ENCODE measurements around the gene EDDM3A.

EDDM3A gene

GRCh38 chr14:20791597-20791996 lies 45.9 kb downstream of the EDDM3A start:
- Histone ChIP-seq H3K27ac (replicated peaks; ENCODE audit: low read length) (no peak overlapping the region), H3K18ac (ENCODE audit: low read length) (no peak overlapping the region), H3K4ac (ENCODE audit: low read length) (no peak overlapping the region), H3K79me1 (ENCODE audit: low read depth, low read length) (no peaks in the 10 kb centered on the region), H2AFZ (ENCODE audit: low read length) (no peak overlapping the region), H3K9ac (ENCODE audit: low read depth, low read length, poor library complexity) (no peak overlapping the region), H2BK15ac (ENCODE audit: low read length) (no peak overlapping the region), H3K9me3 (replicated peaks in 1 of 2; ENCODE audit: control insufficient read depth in 2 of 2, insufficient read depth in 1 of 2, low read depth in 1 of 2, low read length in 2 of 2) (no peaks in the 10 kb centered on the region), H3K36me3 (replicated peaks in 1 of 2; ENCODE audit: control insufficient read depth in 2 of 2, insufficient read depth in 2 of 2, low read length in 2 of 2) (no peaks in the 10 kb centered on the region), H2BK12ac (ENCODE audit: low read length) (no peak overlapping the region), H2BK120ac (ENCODE audit: low read depth, low read length) (no peak overlapping the region), H3K4me1 (ENCODE audit: control insufficient read depth in 2 of 2, insufficient read depth in 1 of 2, low read depth in 1 of 2, low read length in 2 of 2) (peaks cover 0 to 4% of the 10 kb centered on the region in 2 donors), H4K91ac (ENCODE audit: low read depth, low read length, poor library complexity) (no peak overlapping the region), H3K14ac (ENCODE audit: low read length) (no peak overlapping the region), H3K23ac (ENCODE audit: low read depth, low read length, poor library complexity) (no peak overlapping the region), H2BK5ac (ENCODE audit: low read length) (no peak overlapping the region), H3K27me3 (ENCODE audit: control insufficient read depth in 3 of 3, insufficient read depth in 3 of 3, low read depth in 1 of 3, low read length in 3 of 3) (no peaks in the 10 kb centered on the region), H2AK5ac (ENCODE audit: low read depth, low read length) (no peak overlapping the region), H3K4me2 (ENCODE audit: insufficient read depth, low read length, poor library complexity, severe bottlenecking) (no peak overlapping the region), H3K4me3 (ENCODE audit: low read length in 2 of 2) (no peak overlapping the region), H4K8ac (ENCODE audit: low read depth, low read length) (no peak overlapping the region)
- WGBS, 2 donors (ENCODE audit: extremely low coverage in 2 of 2, insufficient read length in 2 of 2, insufficient replicate concordance in 1 of 2), result no CpG with 5 or more reads among the region's 2 CpGs
- DNase-seq (ENCODE audit: low spot score), result no peak

GRCh38 chr14:20792556-20792955 lies 46.9 kb downstream of the EDDM3A start:
- H3K4me1 ChIP-seq (ENCODE audit: control insufficient read depth in 2 of 2, insufficient read depth in 1 of 2, low read depth in 1 of 2, low read length in 2 of 2), result peaks cover 0 to 4% of the 10 kb centered on the region in 2 donors
- no peaks in the 10 kb centered on the region for H3K9me3 ChIP-seq (replicated peaks in 1 of 2; ENCODE audit: control insufficient read depth in 2 of 2, insufficient read depth in 1 of 2, low read depth in 1 of 2, low read length in 2 of 2)
- H3K14ac ChIP-seq (ENCODE audit: low read length), result no peak overlapping the region
- no peaks in the 10 kb centered on the region for H3K36me3 ChIP-seq (replicated peaks in 1 of 2; ENCODE audit: control insufficient read depth in 2 of 2, insufficient read depth in 2 of 2, low read length in 2 of 2)
- no peak overlapping the region for H2BK12ac ChIP-seq (ENCODE audit: low read length)
- no peak overlapping the region for H4K91ac ChIP-seq (ENCODE audit: low read depth, low read length, poor library complexity)
- no peak overlapping the region for H2AFZ ChIP-seq (ENCODE audit: low read length)
- no peak overlapping the region for H3K4me3 ChIP-seq (ENCODE audit: low read length in 2 of 2)
- no peak for DNase-seq (ENCODE audit: low spot score)
- H2BK5ac ChIP-seq (ENCODE audit: low read length), result no peak overlapping the region
- no peaks in the 10 kb centered on the region for H3K27me3 ChIP-seq (ENCODE audit: control insufficient read depth in 3 of 3, insufficient read depth in 3 of 3, low read depth in 1 of 3, low read length in 3 of 3)
- H3K18ac ChIP-seq (ENCODE audit: low read length), result no peak overlapping the region
- H3K4me2 ChIP-seq (ENCODE audit: insufficient read depth, low read length, poor library complexity, severe bottlenecking), result no peak overlapping the region
- H3K9ac ChIP-seq (ENCODE audit: low read depth, low read length, poor library complexity), result no peak overlapping the region
- H2BK120ac ChIP-seq (ENCODE audit: low read depth, low read length), result no peak overlapping the region
- H2BK15ac ChIP-seq (ENCODE audit: low read length), result no peak overlapping the region
- H3K4ac ChIP-seq (ENCODE audit: low read length), result no peak overlapping the region
- H2AK5ac ChIP-seq (ENCODE audit: low read depth, low read length), result no peak overlapping the region
- H4K8ac ChIP-seq (ENCODE audit: low read depth, low read length), result no peak overlapping the region
- H3K23ac ChIP-seq (ENCODE audit: low read depth, low read length, poor library complexity), result no peak overlapping the region
- no peak overlapping the region for H3K27ac ChIP-seq (replicated peaks; ENCODE audit: low read length)
- no CpG with 5 or more reads among the region's 4 CpGs for WGBS, 2 donors (ENCODE audit: extremely low coverage in 2 of 2, insufficient read length in 2 of 2, insufficient replicate concordance in 1 of 2)
- no peaks in the 10 kb centered on the region for H3K79me1 ChIP-seq (ENCODE audit: low read depth, low read length)

- H3K4ac ChIP-seq (ENCODE audit: low read length), result no peak overlapping the region
- H3K4me3 ChIP-seq (ENCODE audit: low read length in 2 of 2), result no peak overlapping the region
- no peaks in the 10 kb centered on the region for H3K36me3 ChIP-seq (replicated peaks in 1 of 2; ENCODE audit: control insufficient read depth in 2 of 2, insufficient read depth in 2 of 2, low read length in 2 of 2)
- H3K79me1 ChIP-seq (ENCODE audit: low read depth, low read length), result no peaks in the 10 kb centered on the region
- H2BK15ac ChIP-seq (ENCODE audit: low read length), result no peak overlapping the region
- H2BK12ac ChIP-seq (ENCODE audit: low read length), result no peak overlapping the region
- no peak overlapping the region for H2AK5ac ChIP-seq (ENCODE audit: low read depth, low read length)
- H3K4me2 ChIP-seq (ENCODE audit: insufficient read depth, low read length, poor library complexity, severe bottlenecking), result no peak overlapping the region
- H3K23ac ChIP-seq (ENCODE audit: low read depth, low read length, poor library complexity), result no peak overlapping the region
- no CpG with 5 or more reads among the region's 7 CpGs for WGBS, 2 donors (ENCODE audit: extremely low coverage in 2 of 2, insufficient read length in 2 of 2, insufficient replicate concordance in 1 of 2)
- no peak overlapping the region for H4K91ac ChIP-seq (ENCODE audit: low read depth, low read length, poor library complexity)
- H2BK5ac ChIP-seq (ENCODE audit: low read length), result no peak overlapping the region
- H3K14ac ChIP-seq (ENCODE audit: low read length), result no peak overlapping the region
- no peak overlapping the region for H2BK120ac ChIP-seq (ENCODE audit: low read depth, low read length)
- no peak for DNase-seq (ENCODE audit: low spot score)
- no peaks in the 10 kb centered on the region for H3K9me3 ChIP-seq (replicated peaks in 1 of 2; ENCODE audit: control insufficient read depth in 2 of 2, insufficient read depth in 1 of 2, low read depth in 1 of 2, low read length in 2 of 2)
- no peaks in the 10 kb centered on the region for H3K27me3 ChIP-seq (ENCODE audit: control insufficient read depth in 3 of 3, insufficient read depth in 3 of 3, low read depth in 1 of 3, low read length in 3 of 3)
- H2AFZ ChIP-seq (ENCODE audit: low read length), result no peak overlapping the region
- H3K4me1 ChIP-seq (ENCODE audit: control insufficient read depth in 2 of 2, insufficient read depth in 1 of 2, low read depth in 1 of 2, low read length in 2 of 2), result peaks cover 6 to 10% of the 10 kb centered on the region in 2 donors
- no peak overlapping the region for H3K18ac ChIP-seq (ENCODE audit: low read length)
- no peak overlapping the region for H3K27ac ChIP-seq (replicated peaks; ENCODE audit: low read length)
- H4K8ac ChIP-seq (ENCODE audit: low read depth, low read length), result no peak overlapping the region
- H3K9ac ChIP-seq (ENCODE audit: low read depth, low read length, poor library complexity), result no peak overlapping the region
Observed at GRCh38 chr14:20794644-20795369, 49.1 kb downstream of the EDDM3A start.

- no peak overlapping the region for H4K8ac ChIP-seq (ENCODE audit: low read depth, low read length)
- no peak overlapping the region for H3K18ac ChIP-seq (ENCODE audit: low read length)
- H3K4me1 ChIP-seq (ENCODE audit: control insufficient read depth in 2 of 2, insufficient read depth in 1 of 2, low read depth in 1 of 2, low read length in 2 of 2), result peaks cover 10 to 15% of the 10 kb centered on the region in 2 donors
- no peak overlapping the region for H3K4ac ChIP-seq (ENCODE audit: low read length)
- H3K36me3 ChIP-seq (replicated peaks in 1 of 2; ENCODE audit: control insufficient read depth in 2 of 2, insufficient read depth in 2 of 2, low read length in 2 of 2), result no peaks in the 10 kb centered on the region
- H4K91ac ChIP-seq (ENCODE audit: low read depth, low read length, poor library complexity), result no peak overlapping the region
- H3K79me1 ChIP-seq (ENCODE audit: low read depth, low read length), result no peaks in the 10 kb centered on the region
- DNase-seq (ENCODE audit: low spot score), result no peak
- no peak overlapping the region for H2BK15ac ChIP-seq (ENCODE audit: low read length)
- H3K23ac ChIP-seq (ENCODE audit: low read depth, low read length, poor library complexity), result no peak overlapping the region
- H2AK5ac ChIP-seq (ENCODE audit: low read depth, low read length), result no peak overlapping the region
- H2BK5ac ChIP-seq (ENCODE audit: low read length), result no peak overlapping the region
- no peak overlapping the region for H3K9ac ChIP-seq (ENCODE audit: low read depth, low read length, poor library complexity)
- no CpG with 5 or more reads among the region's 1 CpG for WGBS, 2 donors (ENCODE audit: extremely low coverage in 2 of 2, insufficient read length in 2 of 2, insufficient replicate concordance in 1 of 2)
- H3K27me3 ChIP-seq (ENCODE audit: control insufficient read depth in 3 of 3, insufficient read depth in 3 of 3, low read depth in 1 of 3, low read length in 3 of 3), result no peaks in the 10 kb centered on the region
- no peak overlapping the region for H2BK12ac ChIP-seq (ENCODE audit: low read length)
- H3K4me2 ChIP-seq (ENCODE audit: insufficient read depth, low read length, poor library complexity, severe bottlenecking), result no peak overlapping the region
- H2BK120ac ChIP-seq (ENCODE audit: low read depth, low read length), result no peak overlapping the region
- no peak overlapping the region for H3K4me3 ChIP-seq (ENCODE audit: low read length in 2 of 2)
- no peak overlapping the region for H3K14ac ChIP-seq (ENCODE audit: low read length)
- no peaks in the 10 kb centered on the region for H3K9me3 ChIP-seq (replicated peaks in 1 of 2; ENCODE audit: control insufficient read depth in 2 of 2, insufficient read depth in 1 of 2, low read depth in 1 of 2, low read length in 2 of 2)
- no peak overlapping the region for H3K27ac ChIP-seq (replicated peaks; ENCODE audit: low read length)
- H2AFZ ChIP-seq (ENCODE audit: low read length), result no peak overlapping the region
Observed at GRCh38 chr14:20797164-20797563, 51.5 kb downstream of the EDDM3A start.

Data from neuronal stem cell (in vitro differentiated cells).